DLD1 (cell line): ENCODE results near the gene KCNV2.

Experiments
- in situ Hi-C: cut with HindIII; loops from 2 replicates; pipeline ENCODE4 v1.10.0; 2017; ENCODE audit warnings: low sequenced_read_pairs

KCNV2 gene

DNA sequence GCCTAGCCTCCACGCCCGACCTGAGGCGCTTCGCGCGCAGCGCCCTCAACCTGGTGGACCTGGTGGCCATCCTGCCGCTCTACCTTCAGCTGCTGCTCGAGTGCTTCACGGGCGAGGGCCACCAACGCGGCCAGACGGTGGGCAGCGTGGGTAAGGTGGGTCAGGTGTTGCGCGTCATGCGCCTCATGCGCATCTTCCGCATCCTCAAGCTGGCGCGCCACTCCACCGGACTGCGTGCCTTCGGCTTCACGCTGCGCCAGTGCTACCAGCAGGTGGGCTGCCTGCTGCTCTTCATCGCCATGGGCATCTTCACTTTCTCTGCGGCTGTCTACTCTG is 1.4 kb downstream of the KCNV2 start:
- in situ Hi-C loops, result no loop called here

DNA sequence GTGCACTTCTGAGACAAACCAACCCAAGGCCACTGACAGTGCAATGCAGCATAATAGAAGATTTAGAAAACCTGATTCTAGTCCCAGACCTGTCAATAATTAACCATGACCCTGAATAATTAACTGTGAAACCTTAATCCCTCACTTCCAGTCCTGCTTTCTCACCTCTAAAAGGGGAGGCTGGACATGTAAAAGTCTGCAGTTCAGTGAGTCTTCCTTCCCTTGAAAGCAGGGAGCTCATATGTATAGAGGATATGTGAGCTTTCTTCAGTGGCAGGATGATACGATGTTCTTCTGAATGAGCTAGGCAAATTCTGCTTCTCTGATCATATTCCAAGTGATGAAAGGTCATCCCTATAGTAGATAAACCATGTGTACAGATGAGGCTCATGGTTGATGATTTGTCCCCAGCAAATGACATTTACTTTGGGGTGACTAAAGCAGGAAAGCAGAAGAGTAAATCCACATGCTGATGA is 2.9 kb downstream of the KCNV2 start:
- in situ Hi-C loops, result no loop called here

DNA sequence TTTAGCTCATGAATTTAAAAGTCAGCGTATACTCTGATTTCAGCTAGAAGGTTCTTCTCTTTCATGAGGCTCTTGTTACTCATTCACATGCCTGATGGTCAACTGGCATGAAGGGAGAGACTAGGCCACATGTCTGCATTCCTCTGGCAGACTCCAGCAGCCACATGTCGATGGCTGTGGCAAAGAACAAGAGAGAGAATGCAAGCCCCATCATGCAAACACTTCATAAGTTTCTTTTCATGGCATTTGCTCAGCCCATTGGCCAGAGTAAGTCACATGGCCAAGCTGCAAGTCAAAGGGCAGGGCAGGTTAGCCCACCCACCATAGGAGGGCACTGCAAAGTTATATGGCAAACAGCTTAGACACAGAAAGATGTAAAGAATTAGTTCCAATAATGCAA is 5.4 kb downstream of the KCNV2 start:
- in situ Hi-C loops, result no loop called here

GRCh38 chr9:2723376-2724065 is 6.2 kb downstream of the KCNV2 start:
- in situ Hi-C loops, result no loop called here

DNA sequence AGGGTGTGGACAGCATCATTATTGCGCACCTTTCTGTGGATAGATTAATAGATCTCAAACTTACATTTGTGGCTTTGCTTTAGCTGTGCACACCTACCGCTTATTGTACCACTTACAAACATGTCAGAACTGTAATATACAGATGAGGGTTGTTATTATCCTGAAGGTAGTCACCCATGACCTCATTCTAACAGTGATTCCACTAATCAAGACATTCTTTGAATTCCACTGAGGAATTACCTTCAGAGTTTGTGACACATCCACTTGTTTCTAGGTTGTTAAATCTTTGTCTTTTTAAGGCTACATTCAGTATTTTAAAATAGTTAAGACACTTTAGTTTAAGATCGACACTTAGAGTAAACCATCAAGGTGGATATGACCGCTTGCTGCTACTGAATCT is 7.8 kb downstream of the KCNV2 start:
- in situ Hi-C loops, result no loop called here

DNA sequence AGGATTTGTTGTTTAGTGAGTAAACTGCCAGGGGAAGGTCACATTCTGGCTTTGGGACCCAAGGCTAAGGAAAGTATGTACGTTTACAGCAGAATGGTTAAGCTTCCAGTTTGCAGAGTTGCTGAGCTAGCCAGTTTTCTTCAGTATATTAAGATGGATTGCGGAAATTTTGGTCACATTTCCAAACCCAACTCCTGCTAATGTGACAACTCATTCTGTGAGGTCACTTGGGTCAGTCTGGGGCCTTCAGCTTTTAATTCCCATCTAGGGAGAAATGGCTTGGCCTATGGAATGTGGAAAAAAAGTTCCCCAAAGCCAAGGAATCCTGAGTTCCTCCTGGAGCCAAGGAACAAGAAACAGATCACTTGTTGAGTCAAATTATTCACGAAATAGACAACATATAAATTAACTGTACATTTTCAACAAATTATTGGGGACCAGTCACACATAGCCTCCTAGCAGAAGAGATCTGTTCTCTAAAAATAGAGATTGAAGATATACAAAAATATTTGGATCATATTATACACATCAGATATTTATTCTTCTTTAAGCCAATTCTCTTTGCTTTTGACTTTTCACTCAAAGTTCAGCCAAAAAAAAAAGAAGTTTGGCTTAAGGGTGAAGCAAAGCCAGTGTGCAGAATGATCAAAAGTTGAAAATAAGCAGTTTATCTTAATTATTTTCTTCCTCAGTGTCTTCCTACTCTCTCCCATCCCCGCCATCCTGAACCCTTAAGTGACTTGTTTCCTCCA is 8.8 kb downstream of the KCNV2 start:
- in situ Hi-C loops, result no loop called here

GRCh38 chr9:2726650-2727340 is 9.5 kb downstream of the KCNV2 start:
- in situ Hi-C loops, result no loop called here

DNA sequence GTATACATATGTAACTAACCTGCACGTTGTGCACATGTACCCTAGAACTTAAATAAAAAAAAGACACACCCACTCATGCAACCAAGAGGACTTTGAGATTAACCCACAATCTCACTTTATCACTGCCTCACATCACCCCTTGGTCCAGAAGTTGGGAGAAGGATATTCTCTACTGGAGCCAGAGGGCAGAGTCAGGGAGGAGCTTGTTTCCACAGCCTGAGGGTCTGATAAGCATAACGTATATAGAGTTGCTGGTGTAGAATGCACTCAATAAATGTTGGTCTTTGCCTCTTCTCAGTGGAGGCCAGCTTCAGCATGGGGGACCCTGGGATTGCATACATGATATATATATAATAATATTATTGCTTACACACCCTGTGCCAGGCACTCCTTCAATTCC is 10.1 kb downstream of the KCNV2 start:
- in situ Hi-C loops, result no loop called here

- in situ Hi-C loops, result no loop called here
Measured at GRCh38 chr9:2727966-2728613, 10.8 kb downstream of the KCNV2 start.

GRCh38 chr9:2729003-2729402 is 11.7 kb downstream of the KCNV2 start:
- in situ Hi-C loops, result no loop called here

GRCh38 chr9:2729721-2730120 is 12.4 kb downstream of the KCNV2 start:
- in situ Hi-C loops, result no loop called here

DNA sequence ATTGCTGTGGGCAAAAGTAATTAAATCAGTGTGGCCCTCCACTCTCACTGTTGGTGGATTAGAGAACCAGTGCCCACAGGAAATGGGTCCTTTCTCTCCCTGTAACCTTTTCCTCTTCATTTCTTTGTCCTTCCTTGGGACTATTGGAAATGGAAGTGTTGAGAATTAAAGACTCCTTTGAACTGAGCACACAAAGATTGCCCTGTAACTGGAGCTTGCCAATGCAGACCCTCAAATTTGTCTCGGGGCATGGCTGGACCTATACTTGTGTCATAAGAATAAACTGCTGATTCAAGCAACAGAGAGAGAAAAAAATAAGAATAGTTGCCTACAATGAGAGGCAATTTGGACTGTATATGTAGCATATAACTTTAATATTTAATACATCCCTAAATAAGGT is 13.7 kb downstream of the KCNV2 start:
- in situ Hi-C loops, result no loop called here

- in situ Hi-C loops, result no loop called here
Measured at GRCh38 chr9:2732492-2732891, 15.2 kb downstream of the KCNV2 start.

DNA sequence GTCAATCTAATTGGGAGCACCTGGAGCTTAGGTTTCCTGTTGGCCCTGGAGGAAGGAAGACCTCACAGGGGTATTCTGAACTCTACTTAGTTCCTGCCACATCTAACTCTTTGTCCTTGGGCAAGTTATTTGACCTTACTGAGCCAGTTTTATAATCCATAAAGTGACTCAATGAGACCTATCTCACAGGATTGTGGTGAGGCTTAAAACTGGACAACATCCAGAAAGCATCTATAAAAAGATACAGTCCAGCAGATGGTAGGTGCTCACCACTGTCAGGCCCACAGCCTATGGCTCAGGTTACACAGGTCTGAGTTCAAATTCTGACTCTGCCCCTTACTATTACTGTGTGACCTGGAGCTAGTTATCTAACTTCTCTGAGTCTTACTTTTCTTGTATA is 23.3 kb downstream of the KCNV2 start:
- in situ Hi-C loops, result no loop called here

DNA sequence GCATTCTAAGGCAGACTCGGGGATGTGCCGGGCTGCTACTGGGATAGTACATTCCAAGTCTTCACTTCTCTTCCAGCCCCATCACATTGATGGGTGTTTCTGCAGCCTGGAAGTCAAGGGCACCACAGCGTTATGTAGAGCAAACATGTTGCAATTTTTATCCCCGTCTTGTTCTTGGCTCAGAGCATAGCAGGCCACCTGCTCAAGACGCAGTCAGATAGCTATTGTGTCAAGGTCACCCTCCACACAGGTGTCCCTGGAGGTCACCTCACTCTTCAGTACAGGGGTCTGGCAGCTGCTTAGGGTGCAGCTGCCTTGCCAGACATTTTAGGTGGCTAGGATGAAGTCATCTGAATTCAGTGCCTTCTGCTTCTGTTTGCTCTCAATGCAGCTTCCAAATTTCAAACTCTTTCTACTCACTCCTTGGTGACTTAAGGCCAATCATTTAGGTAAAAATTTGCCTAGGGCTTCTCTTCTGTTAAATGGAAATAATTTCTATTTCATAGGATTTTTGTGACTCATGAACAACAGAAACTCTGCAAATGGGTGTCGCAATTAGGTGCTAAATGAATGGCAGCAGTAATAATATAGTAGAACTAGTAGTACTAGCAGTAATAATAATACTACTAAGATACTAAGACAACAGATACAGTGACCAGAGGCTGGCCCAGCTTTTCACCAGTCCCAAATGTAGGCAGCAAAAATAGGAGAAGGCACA is 24.3 kb downstream of the KCNV2 start:
- in situ Hi-C loops, result no loop called here

- in situ Hi-C loops, result no loop called here
Measured at GRCh38 chr9:2742214-2742613, 24.9 kb downstream of the KCNV2 start.

- in situ Hi-C loops, result no loop called here
Measured at GRCh38 chr9:2743937-2744529, 26.7 kb downstream of the KCNV2 start.

DNA sequence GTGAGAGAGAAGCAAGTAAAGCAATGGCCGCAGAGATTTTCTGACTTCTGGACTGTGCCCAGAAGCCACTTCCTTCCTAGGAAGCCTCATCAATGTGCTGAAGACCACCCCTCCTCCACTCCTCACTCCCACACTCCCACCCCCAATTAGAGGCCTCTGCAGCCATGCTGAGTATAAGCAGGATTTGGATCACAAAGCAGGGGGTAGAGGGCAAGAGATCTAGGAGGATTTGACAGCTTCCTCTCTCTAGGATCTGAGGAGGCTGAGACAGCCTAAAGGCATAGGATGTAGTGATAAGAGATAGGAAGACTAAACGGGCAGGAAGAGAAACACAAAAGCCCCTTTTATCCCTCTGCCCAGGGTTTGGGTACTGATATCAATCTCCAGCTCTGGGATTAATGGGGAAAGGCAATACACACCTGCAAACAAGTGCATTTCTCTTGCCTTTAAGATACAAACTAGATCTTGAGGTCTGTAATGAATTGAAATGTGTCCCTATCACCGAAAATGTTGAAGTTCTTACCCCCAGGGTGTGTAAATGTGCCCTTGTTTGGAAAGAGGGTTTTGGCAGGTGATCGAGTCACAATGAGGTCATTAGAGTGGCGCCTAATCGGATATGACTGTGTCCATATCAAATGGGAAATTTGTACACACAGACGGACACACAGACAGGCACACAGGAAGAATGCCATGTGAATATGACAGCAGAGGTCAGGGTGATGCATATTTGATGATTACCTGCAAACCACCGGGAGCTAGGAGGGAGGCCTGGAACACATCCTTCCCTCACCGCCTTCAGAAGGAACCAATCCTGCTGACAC is 28.5 kb downstream of the KCNV2 start:
- in situ Hi-C loops, result no loop called here

DNA sequence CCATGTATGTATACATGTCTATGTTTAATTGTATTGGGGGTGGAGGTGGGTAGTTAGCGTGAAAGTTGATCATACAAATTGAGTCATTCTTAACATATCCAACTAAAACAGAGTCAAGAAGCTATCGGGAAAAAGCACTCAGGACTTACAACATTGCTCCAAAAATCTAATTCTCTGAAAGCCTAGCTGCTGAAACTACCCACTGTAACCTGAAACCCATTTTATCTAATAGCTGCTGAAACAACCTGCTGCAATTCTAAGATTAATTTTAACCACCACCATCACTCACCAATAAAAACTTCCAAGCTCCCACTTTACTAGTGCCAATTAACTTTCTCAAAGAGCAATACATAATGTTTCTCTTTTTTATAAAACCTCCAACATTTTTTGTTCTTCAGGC is 32.2 kb downstream of the KCNV2 start:
- in situ Hi-C loops, result no loop called here

- in situ Hi-C loops, result no loop called here
Measured at GRCh38 chr9:2755285-2755684, 38.0 kb downstream of the KCNV2 start.
